Thymus (tissue), 11 donors: Measurements from ENCODE around the gene TTC12. TPM values are rescaled to one million over a fixed set of nuclear protein-coding genes. Genes with fewer than 3 reads are reported as not detected.

Source experiments
- DNase-seq, 9 donors: peaks; one replicate each; pipeline ENCODE4 v3.0.0-alpha.2; 2013; ENCODE audit warnings: low spot score in 9 of 9, low read depth in 6 of 9, missing footprints in 1 of 9
- H3K27ac ChIP-seq, 2 donors: one replicate each; pipeline ENCODE4 v1.5.1; 2013; ENCODE audit warnings: control low read depth in 1 of 2, low read depth in 1 of 2, low read length in 1 of 2, mild to moderate bottlenecking in 1 of 2, moderate library complexity in 1 of 2
- H3K27me3 ChIP-seq, 2 donors: one replicate each; pipeline ENCODE4 v1.5.1; 2013; ENCODE audit warnings: low read length in 1 of 2; ENCODE audit not compliant: control insufficient read depth in 2 of 2, insufficient read depth in 1 of 2
- H3K36me3 ChIP-seq, 2 donors: one replicate each; pipeline ENCODE4 v1.5.1; 2013; ENCODE audit warnings: low read length in 1 of 2, mild to moderate bottlenecking in 1 of 2, moderate library complexity in 1 of 2; ENCODE audit not compliant: control insufficient read depth in 2 of 2, insufficient read depth in 2 of 2
- H3K4me1 ChIP-seq, 2 donors: one replicate each; pipeline ENCODE4 v1.5.1; 2013; ENCODE audit warnings: low read length in 2 of 2; ENCODE audit not compliant: control insufficient read depth in 2 of 2, insufficient read depth in 2 of 2
- H3K4me3 ChIP-seq, 2 donors: one replicate each; pipeline ENCODE4 v1.5.1; 2013; ENCODE audit warnings: low read length in 2 of 2, control low read depth in 1 of 2, mild to moderate bottlenecking in 1 of 2
- H3K9me3 ChIP-seq, 2 donors: one replicate each; pipeline ENCODE4 v1.5.1; 2013; ENCODE audit warnings: low read length in 1 of 2, mild to moderate bottlenecking in 1 of 2; ENCODE audit not compliant: control insufficient read depth in 2 of 2, insufficient read depth in 1 of 2
- WGBS: extraction: QIAGEN DNeasy Blood & Tissue Kit; methylation state at CpG from one replicate; pipeline ENCODE4 v1.1.7; 2013; 5-methylcytosine and 5-hydroxymethylcytosine counted together
- polyA plus RNA-seq: library from polyadenylated mRNA; stranded (reverse); fragments of 200-250 nt; gene quantifications from one replicate; pipeline ENCODE4 v1.2.3, GENCODE V29; 2013
- total RNA-seq: library from RNA; stranded (reverse); fragments of 120-200 nt; gene quantifications from one replicate; pipeline ENCODE4 v1.2.4, GENCODE V29; 2013
- donor health status: healthy.

Gene TTC12
- total and polyA plus RNA-seq, 2 donors, result 6.6 to 11.1 TPM

GRCh38 chr11:113351068-113351450 lies 36.7 kb downstream of the TTC12 start:
- 96% methylated on average over 3 of the region's 3 CpGs for WGBS
- Histone ChIP-seq H3K9me3 (peaks cover 0 to 2% of the 10 kb centered on the region in 2 donors), H3K27me3 (no peaks in the 10 kb centered on the region), H3K27ac (no peak overlapping the region), H3K4me1 (no peaks in the 10 kb centered on the region), H3K36me3 (no peaks in the 10 kb centered on the region), H3K4me3 (no peak overlapping the region)
- DNase-seq, result no peak

GRCh38 chr11:113351480-113351879 lies 37.1 kb downstream of the TTC12 start:
- Histone ChIP-seq H3K27me3 (no peaks in the 10 kb centered on the region), H3K27ac (peak overlapping the region in 1 of 2 donors; percentile 15), H3K4me3 (no peak overlapping the region), H3K9me3 (peaks cover 1 to 2% of the 10 kb centered on the region in 2 donors), H3K4me1 (no peaks in the 10 kb centered on the region), H3K36me3 (no peaks in the 10 kb centered on the region)
- WGBS, result 91% methylated on average over 4 of the region's 4 CpGs
- no peak for DNase-seq

DNA sequence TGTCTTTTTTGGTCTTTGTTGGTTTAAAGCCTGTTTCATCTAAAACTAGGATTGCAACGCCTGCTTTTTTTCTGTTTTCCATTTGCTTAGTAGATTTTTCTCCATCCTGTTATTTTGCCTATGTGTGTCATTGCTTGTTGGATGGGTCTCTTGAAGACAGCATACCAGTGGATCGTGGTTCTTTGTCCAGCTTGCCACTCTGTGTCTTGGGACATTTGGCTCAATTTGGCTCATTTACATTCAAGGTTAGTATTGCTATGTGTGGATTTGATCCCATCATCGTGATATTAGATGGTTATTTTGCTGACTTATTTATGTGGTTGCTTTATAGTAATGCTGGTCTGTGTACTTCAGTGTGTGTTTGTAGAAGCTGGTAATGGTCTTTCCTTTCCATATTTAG lies 41.8 kb downstream of the TTC12 start:
- DNase-seq, result no peak
- H3K27me3 ChIP-seq, result no peaks in the 10 kb centered on the region
- H3K4me3 ChIP-seq, result no peak overlapping the region
- WGBS, result 94% methylated on average over 3 of the region's 3 CpGs
- H3K27ac ChIP-seq, result no peak overlapping the region
- H3K4me1 ChIP-seq, result no peaks in the 10 kb centered on the region
- H3K9me3 ChIP-seq, result peaks cover 1 to 2% of the 10 kb centered on the region in 2 donors
- H3K36me3 ChIP-seq, result peaks cover 0 to 6% of the 10 kb centered on the region in 2 donors

DNA sequence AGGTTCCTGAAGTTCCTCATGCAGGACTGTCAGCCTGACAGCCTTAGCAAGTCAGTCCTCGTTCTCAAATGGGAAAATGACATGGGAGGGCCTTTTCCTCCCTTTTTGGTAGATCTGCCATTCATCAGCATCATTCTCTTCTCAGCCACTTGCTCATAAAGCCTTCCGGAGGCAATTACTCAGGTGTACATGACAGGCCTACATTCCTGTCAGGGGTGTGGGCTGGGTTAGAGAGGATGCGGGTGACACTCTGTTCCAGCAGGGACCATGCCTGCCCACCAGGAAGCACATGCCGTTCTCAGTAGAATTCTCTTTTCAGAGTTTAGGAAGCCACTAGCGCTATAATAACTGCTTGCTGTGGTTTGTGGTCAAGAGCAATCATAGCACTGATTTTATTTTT lies 49.0 kb downstream of the TTC12 start:
- DNase-seq, result no peak
- H3K4me1 ChIP-seq, result peaks cover 22 to 48% of the 10 kb centered on the region in 2 donors
- no peak overlapping the region for H3K27ac ChIP-seq
- H3K4me3 ChIP-seq, result no peak overlapping the region
- no peaks in the 10 kb centered on the region for H3K9me3 ChIP-seq
- 35% methylated on average over 5 of the region's 5 CpGs for whole genome bisulfite sequencing
- peaks cover 0 to 8% of the 10 kb centered on the region in 2 donors for H3K36me3 ChIP-seq
- no peaks in the 10 kb centered on the region for H3K27me3 ChIP-seq

- Histone ChIP-seq H3K4me3 (no peak overlapping the region), H3K4me1 (peaks cover 22 to 48% of the 10 kb centered on the region in 2 donors), H3K9me3 (no peaks in the 10 kb centered on the region), H3K27me3 (no peaks in the 10 kb centered on the region), H3K36me3 (peaks cover 0 to 10% of the 10 kb centered on the region in 2 donors), H3K27ac (no peak overlapping the region)
- DNase-seq, result peak in 1 of 9 donors; percentile 17
- WGBS, result 77% methylated on average over 7 of the region's 7 CpGs
Measured at GRCh38 chr11:113363996-113364641, 49.7 kb downstream of the TTC12 start.

GRCh38 chr11:113365895-113366294 lies 51.5 kb downstream of the TTC12 start:
- DNase-seq, result peak; percentile 25 to 85 (median 64)
- no peaks in the 10 kb centered on the region for H3K27me3 ChIP-seq
- no peaks in the 10 kb centered on the region for H3K9me3 ChIP-seq
- WGBS, result 15% methylated on average over 5 of the region's 5 CpGs
- H3K4me1 ChIP-seq, result peaks cover 22 to 48% of the 10 kb centered on the region in 2 donors
- H3K27ac ChIP-seq, result peak overlapping the region; percentile 74 to 77
- H3K4me3 ChIP-seq, result no peak overlapping the region
- H3K36me3 ChIP-seq, result peaks cover 0 to 4% of the 10 kb centered on the region in 2 donors

DNA sequence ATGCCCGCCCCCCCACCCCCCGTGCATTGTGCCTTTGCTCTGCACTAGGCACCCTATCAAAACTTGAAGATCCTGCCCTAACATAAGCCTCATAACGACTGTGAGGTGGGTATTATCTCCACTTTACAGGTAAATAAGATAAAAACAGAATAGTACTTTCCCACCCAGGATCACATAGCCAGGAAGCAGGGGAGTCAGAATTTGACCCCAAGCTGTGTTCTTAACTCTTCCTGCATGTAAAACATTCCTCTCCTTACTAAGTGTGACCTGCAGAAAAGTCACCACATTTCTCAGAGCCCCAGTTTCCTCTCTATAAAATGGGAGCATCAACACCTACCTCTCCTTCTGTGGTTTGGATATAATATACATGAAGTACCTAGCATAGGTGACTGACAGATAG lies 55.0 kb downstream of the TTC12 start:
- WGBS, result 95% methylated on average over 3 of the region's 3 CpGs
- Histone ChIP-seq H3K27me3 (no peaks in the 10 kb centered on the region), H3K9me3 (no peaks in the 10 kb centered on the region), H3K27ac (no peak overlapping the region), H3K4me1 (peaks cover 22 to 40% of the 10 kb centered on the region in 2 donors), H3K36me3 (peaks cover 0 to 4% of the 10 kb centered on the region in 2 donors), H3K4me3 (no peak overlapping the region)
- no peak for DNase-seq

GRCh38 chr11:113370634-113371033 lies 56.3 kb downstream of the TTC12 start:
- Histone ChIP-seq H3K9me3 (no peaks in the 10 kb centered on the region), H3K36me3 (peaks cover 0 to 4% of the 10 kb centered on the region in 2 donors), H3K4me1 (peaks cover 12 to 28% of the 10 kb centered on the region in 2 donors), H3K27me3 (no peaks in the 10 kb centered on the region), H3K4me3 (no peak overlapping the region), H3K27ac (no peak overlapping the region)
- DNase-seq, result no peak
- WGBS, result 94% methylated on average over 5 of the region's 5 CpGs

- Histone ChIP-seq H3K36me3 (peaks cover 0 to 4% of the 10 kb centered on the region in 2 donors), H3K27me3 (no peaks in the 10 kb centered on the region), H3K9me3 (no peaks in the 10 kb centered on the region), H3K27ac (no peak overlapping the region), H3K4me3 (no peak overlapping the region), H3K4me1 (peaks cover 0 to 19% of the 10 kb centered on the region in 2 donors)
- WGBS, result 89% methylated on average over 4 of the region's 4 CpGs
- peak in 1 of 9 donors; percentile 40 for DNase-seq
Measured at GRCh38 chr11:113372309-113372708, 57.9 kb downstream of the TTC12 start.
